Measurements from ENCODE around the gene JAK1.

The JAK1 gene

GRCh38 chr1:64980745-64981600, 14.6 kb upstream of the JAK1 start:
- DNase-seq (ENCODE audit: low spot score) = no peak

GRCh38 chr1:64979358-64979757, 13.0 kb upstream of the JAK1 start:
- DNase-seq (ENCODE audit: low spot score) = no peak

- no peak for DNase-seq (ENCODE audit: low spot score)
These were observed 10.0 kb upstream of the JAK1 start for GRCh38 chr1:64976361-64976760.

DNA sequence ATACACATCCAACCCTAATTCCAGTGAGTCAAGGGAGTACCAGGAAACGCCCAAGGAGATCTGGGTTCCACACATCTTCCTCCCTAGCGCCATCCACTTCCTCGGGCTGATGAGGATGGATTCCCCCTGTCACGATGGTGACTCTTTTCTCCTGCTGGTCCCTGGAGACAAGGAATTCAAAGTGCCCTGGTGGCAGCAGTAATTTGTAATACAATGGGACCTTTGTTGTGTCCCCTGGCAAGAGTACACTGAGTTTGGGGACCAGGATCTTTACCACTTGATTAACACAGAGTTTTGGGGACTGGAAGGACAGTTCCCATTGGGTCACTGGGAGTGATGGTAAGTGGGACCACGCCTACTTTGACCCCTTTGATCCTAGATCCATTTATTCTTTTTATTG, 9.4 kb upstream of the JAK1 start:
- no peak for DNase-seq (ENCODE audit: low spot score)

DNA sequence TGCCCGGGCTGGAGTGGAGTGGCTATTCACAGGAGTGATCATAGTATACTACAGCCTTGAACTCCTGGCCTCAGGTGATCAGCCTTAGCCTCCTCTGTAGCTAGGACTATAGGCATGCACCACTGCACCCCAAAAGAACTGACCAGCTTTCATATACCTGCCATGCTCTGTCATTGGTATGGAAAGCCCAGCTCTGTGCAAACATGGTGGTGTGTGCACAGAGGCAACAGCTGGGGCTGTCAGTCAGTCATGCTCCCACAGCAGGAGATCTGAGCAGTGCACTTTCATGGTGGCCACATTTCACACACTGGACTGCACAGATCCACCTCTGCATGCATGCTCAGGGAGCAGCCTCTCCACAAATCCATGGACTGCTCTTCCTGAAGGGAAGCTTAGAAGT, 8.8 kb upstream of the JAK1 start:
- no peak for DNase-seq (ENCODE audit: low spot score)

DNA sequence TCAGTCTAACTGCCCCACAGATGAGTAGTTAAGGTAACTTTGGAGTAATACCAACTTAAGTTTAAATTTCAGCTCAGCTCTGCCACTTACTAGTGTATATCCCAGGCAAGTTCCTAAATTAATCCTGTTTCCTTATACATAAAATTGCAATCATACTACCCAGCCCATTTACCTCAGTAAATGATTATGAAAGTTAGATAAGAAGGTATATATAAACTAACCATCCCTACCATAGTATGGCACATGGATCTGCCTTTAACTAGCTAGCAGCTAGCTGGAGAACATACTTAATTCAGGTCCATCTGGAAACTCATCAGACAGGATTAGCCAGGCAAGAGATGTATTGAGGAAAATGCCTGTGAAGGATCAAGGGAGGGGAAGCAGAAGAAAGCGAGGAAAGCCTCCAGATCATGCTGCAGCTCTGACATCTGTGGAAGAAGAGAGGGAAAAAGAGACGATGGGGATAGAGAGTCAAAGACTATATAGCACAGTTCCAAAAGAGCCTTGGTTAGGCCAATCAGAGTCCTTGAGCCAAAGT, 8.0 kb upstream of the JAK1 start:
- no peak for DNase-seq (ENCODE audit: low spot score)

DNA sequence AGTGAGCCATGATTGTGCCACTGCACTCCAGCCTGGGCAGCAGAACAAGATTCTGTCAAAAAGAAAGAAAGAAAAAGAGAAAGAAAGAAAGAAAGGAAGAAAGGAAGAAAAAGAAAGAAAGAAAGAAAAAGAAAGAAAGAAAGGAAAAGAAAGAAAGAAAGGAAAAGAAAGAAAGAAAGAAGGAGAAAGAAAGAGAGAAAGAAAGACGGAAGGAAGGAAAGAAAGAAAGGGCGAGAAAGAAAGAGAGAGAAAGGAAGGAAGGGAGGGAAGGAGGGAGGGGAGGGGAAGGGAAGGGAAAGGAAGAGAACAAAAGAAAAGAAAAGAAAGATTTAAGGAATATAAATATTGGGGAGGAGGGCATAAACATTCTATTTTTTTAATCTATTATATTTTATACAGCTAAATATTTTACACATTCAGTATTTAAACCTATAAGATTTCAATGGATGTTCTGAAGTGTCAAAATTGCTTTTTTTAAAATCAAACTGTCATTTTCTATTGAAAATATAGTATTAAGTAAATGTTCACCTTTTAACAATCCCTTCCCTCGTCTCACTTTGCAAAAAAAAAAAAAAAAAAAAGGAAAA, 6.8 kb upstream of the JAK1 start:
- DNase-seq (ENCODE audit: low spot score) = no peak

GRCh38 chr1:64969305-64970046, 3.1 kb upstream of the JAK1 start:
- DNase-seq (ENCODE audit: low spot score) = no peak

GRCh38 chr1:64967381-64967780, 1.0 kb upstream of the JAK1 start:
- no peak for DNase-seq (ENCODE audit: low spot score)

DNA sequence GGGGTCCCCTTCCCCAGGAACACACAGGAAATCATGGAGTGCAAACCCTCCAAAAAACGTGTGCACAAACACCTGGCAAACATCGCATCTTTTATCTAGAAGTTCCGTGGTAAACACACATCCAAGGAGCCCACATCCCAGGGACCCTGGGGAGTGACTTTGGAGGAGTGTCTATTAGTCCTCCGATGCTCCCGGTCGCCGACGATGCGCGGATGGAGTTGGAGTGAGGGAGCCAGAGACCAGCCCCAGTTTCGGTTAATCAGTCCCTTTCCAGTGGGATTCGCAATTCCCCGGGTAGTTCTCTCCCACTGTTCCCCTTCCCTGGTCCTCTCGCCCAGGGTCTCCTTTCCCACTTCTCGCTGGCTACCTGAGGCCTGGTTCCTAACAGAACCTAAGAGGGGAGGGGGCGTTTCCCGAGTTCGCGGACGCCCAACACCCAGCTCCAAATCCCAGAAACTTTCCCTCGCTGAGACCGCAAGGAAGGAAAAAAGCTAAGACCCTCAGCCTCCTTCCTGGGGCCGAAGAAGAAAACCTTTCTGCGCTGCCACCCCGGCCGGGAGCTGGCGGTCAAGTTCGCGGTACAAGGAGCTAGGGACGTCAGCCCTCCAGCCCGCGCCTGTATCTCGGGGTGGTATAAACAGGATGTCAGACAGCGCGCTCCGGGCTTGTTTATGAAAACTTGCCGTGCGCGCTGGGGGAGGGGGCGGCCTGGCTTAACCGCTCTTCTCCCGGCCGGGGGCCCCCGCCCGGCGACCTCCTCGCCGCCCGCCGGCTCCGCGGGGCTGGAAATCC, 787 bp downstream of the JAK1 start:
- peak; percentile 65 for DNase-seq (ENCODE audit: low spot score)

DNA sequence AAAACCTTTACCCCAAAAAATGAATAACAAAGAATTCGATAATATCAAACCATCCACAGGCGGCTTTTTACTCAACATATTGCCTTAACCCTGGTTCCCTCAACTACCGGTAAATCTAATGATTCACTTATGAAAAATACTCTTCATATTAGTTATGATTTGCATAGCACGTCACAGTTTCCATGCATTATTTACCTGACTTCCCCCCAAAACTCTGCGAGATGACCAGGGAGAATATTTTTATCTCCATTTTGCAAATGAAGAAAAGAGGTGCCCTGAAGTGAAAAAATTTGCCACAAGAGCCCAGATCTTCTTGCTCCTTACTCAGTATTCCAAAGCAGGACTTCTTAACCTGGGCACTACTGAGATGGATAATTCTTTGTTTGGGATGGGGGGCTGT, 2.9 kb downstream of the JAK1 start:
- no peak for DNase-seq (ENCODE audit: low spot score)

GRCh38 chr1:64962441-64962840, 3.9 kb downstream of the JAK1 start:
- DNase-seq (ENCODE audit: low spot score) = peak; percentile 70

- DNase-seq (ENCODE audit: low spot score) = no peak
These were observed 4.4 kb downstream of the JAK1 start for GRCh38 chr1:64961923-64962322.

GRCh38 chr1:64960731-64961130, 5.6 kb downstream of the JAK1 start:
- DNase-seq (ENCODE audit: low spot score) = peak; percentile 61

- DNase-seq (ENCODE audit: low spot score) = no peak
These were observed 6.4 kb downstream of the JAK1 start for GRCh38 chr1:64959986-64960385.

DNA sequence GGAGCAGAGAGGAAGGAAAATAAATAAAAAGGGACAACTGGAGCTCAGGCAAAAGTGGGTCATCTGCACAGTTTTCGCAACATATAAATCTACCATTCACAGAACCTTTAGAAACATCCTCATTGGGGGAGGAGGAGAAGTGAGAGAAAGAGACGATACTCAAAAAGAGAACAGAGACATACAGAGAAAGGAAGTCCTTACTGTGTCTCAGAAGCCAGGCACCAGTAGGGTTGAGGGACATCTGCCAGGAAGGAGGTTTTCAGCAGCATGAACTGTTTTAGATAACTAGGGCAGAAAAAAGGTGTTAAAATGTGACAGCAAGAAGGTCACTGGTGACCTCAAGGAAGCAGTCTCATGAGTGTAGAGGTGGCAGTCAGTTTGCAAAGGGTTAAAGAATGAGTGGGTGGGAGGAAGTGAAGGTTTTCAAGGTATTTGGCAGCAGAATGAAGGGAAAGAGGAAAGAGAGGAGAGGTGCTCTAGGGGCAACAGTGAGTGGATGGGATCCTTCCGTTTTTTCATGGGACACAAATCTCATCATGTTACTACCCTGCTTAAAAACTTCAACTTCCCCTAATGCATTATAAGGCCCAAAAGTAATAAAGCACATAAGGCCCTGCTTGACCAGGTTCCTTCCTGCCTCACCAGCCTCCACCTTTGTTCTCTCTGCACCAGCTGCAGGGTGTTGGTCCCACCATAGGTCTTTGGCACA, 9.5 kb downstream of the JAK1 start:
- peak; percentile 84 for DNase-seq (ENCODE audit: low spot score)

DNA sequence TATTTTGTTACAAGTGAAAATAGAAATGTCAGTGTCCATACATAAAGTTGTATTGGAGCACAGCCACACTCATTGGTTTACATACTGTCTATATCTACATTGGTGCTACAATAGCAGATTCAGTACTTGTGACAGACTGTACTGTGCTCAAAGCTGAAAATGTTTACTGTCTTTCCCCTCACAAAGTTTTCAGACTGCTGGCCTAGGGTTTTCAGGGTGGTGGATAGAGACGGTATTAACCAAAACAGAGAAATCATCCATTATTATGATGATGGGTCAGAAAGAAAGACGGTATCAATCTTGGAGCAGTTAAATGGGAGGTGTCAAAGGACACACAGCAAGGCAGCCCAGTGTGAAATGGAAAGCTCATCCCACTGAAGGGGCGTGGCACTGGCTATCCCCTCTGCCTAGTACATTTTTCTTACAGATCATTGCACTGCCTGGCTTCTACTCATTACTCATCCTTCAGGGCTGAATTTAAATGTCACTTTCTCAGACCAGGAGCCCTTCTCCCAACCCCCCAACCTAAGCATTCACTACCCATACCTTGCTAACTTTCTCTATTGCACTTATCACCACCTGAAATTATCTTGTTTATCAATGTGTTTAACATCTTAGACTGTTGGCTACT, 10.2 kb downstream of the JAK1 start:
- no peak for DNase-seq (ENCODE audit: low spot score)

DNA sequence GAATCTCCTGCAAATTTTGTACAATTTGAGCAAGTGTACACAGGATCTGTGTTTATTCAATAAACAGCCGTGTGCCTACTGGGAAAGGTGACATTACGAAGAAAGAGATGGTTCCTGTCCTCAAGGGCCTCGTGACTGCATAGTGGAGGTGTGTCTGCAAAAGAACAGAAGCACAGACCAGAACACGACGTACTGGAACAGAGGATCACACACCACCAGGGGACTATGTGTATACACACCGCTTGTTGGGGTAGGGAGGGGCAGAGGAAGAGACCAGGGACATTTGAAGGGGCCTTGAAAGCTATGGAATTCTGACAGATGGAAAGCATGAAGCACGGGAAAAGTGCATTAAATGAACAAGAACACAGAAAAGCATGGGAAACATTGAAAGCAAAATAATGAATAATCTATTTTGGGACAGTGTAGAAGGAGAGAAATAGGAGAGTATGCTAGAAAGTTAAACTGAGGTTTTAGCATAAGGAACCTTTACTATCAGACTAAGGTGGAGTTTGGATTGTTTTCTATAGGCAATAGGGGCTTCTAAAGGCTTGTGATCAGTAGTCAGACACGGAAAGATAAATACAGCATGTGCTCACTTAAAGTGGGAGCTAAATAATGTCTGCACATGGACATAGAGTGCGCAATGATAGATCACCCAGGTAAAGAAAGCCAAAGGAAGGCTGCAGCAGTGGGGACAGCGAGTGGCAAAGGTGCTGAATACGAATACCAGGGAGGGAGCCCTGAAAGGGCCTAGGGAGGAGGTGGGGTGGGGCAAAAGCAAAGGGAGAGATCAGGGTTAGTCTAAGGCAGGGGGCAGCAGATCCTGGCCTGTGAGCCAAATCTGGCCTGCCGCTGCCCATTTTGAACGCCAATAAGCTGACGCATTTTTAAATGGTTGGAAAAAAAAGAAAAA, 11.0 kb downstream of the JAK1 start:
- DNase-seq (ENCODE audit: low spot score) = no peak

GRCh38 chr1:64953241-64953640, 13.1 kb downstream of the JAK1 start:
- no peak for DNase-seq (ENCODE audit: low spot score)

- DNase-seq (ENCODE audit: low spot score) = no peak
These were observed 16.0 kb downstream of the JAK1 start for GRCh38 chr1:64950284-64950809.
